Keratinocyte (primary cell): ENCODE measurements around the gene LDLR. TPM values are rescaled to one million over a fixed set of nuclear protein-coding genes. Genes with fewer than 3 reads are reported as not detected.
A peak's percentile ranks its signal among the peaks of the same experiment; 100 is the strongest.

Experiments
- DNase-seq: peaks from one replicate; pipeline ENCODE4 v3.0.0-alpha.2; 2011; ENCODE audit warnings: low read depth, missing footprints, low spot score
- FAIRE-seq: peaks from 2 replicates; lab custom pipeline; 2011; peaks lifted over from hg19 to GRCh38; lab: Jason Lieb, UNC
- H2AFZ ChIP-seq: 2 replicates; pipeline ENCODE4 v1.6.0; 2012; ENCODE audit warnings: low read length, control low read depth, inconsistent platforms; ENCODE audit not compliant: control insufficient read depth
- H3K27ac ChIP-seq: 2 replicates; pipeline ENCODE4 v1.5.1; 2011; ENCODE audit warnings: low read length; ENCODE audit not compliant: control insufficient read depth, insufficient read depth
- H3K27me3 ChIP-seq: 3 replicates; pipeline ENCODE4 v1.6.0; 2011; ENCODE audit warnings: low read length; ENCODE audit not compliant: control insufficient read depth, insufficient read depth; ENCODE audit errors: extremely low read depth
- H3K36me3 ChIP-seq, 2 experiments: 2 replicates in 1 of 2; 3 replicates in 1 of 2; pipeline ENCODE4 v1.5.1; 2011; ENCODE audit warnings: low read length in 2 of 2, mild to moderate bottlenecking in 1 of 2; ENCODE audit not compliant: control insufficient read depth in 2 of 2, insufficient read depth in 2 of 2; ENCODE audit errors: extremely low read depth in 1 of 2
- H3K4me1 ChIP-seq: 3 replicates; pipeline ENCODE4 v1.5.1; 2011; ENCODE audit warnings: low read length; ENCODE audit not compliant: control insufficient read depth, insufficient read depth; ENCODE audit errors: extremely low read depth
- H3K4me2 ChIP-seq: 3 replicates; pipeline ENCODE4 v1.6.0; 2011; ENCODE audit warnings: low read depth, low read length; ENCODE audit not compliant: control insufficient read depth, insufficient read depth; ENCODE audit errors: extremely low read depth
- H3K4me3 ChIP-seq, 3 experiments: fragments of 200-600 bp in 1 of 3; sonication (generic) in 1 of 3; 2 replicates in 2 of 3; 3 replicates in 1 of 3; pipeline ENCODE4 v1.5.1; 2011 to 2016; ENCODE audit warnings: low read length in 3 of 3, mild to moderate bottlenecking in 3 of 3, control low read depth in 2 of 3, inconsistent platforms in 1 of 3, low read depth in 1 of 3, mixed read lengths in 1 of 3, mixed run types in 1 of 3, moderate library complexity in 1 of 3; ENCODE audit not compliant: control insufficient read depth in 2 of 3, insufficient read depth in 2 of 3; ENCODE audit errors: extremely low read depth in 1 of 3
- H3K79me2 ChIP-seq: 2 replicates; pipeline ENCODE4 v1.6.0; 2012; ENCODE audit warnings: low read length; ENCODE audit not compliant: control insufficient read depth, insufficient read depth
- H3K9ac ChIP-seq: 3 replicates; pipeline ENCODE4 v1.6.0; 2011; ENCODE audit warnings: low read length; ENCODE audit not compliant: control insufficient read depth, insufficient read depth; ENCODE audit errors: extremely low read depth
- H3K9me1 ChIP-seq: 3 replicates; pipeline ENCODE4 v1.6.0; 2011; ENCODE audit warnings: low read length; ENCODE audit not compliant: control insufficient read depth, insufficient read depth; ENCODE audit errors: extremely low read depth
- H3K9me3 ChIP-seq: 2 replicates; pipeline ENCODE4 v1.5.1; 2012; ENCODE audit warnings: low read depth, low read length; ENCODE audit not compliant: control insufficient read depth
- H4K20me1 ChIP-seq: 3 replicates; pipeline ENCODE4 v1.6.0; 2011; ENCODE audit warnings: low read length; ENCODE audit not compliant: control insufficient read depth, insufficient read depth; ENCODE audit errors: extremely low read depth
- EZH2 ChIP-seq: IDR thresholded peaks from one replicate; pipeline ENCODE4 v1.6.1; 2012; ENCODE audit warnings: inconsistent platforms, mild to moderate bottlenecking, low read length, moderate library complexity
- dilution Hi-C: fragments of 300-500 bp; cut with MboI; formaldehyde crosslinking; loops from one replicate; pipeline ENCODE4 v1.7.0; 2020; ENCODE audit warnings: low sequenced_read_pairs; ENCODE audit not compliant: extremely low pct_ligation_motif_present
- polyA plus RNA-seq, 5 experiments: library from polyadenylated mRNA; depleted of rRNA in 3 of 5; stranded (reverse) in 3 of 5; stranded (forward) in 1 of 5; unstranded in 1 of 5; fragments of >200 nt; gene quantifications; 1 replicate in 1 of 5; 2 replicates in 3 of 5; 3 replicates in 1 of 5; pipeline versions ENCODE4 v1.2.1 to v1.2.3, GENCODE V29; 2011 to 2012; ENCODE audit warnings: missing spikeins in 2 of 5, low read depth in 1 of 5, low replicate concordance in 1 of 5
- TF ChIP-seq, protein P1 (sequence below), 3 experiments: IDR thresholded peaks in 1 of 3; conservative IDR thresholded peaks in 1 of 3; optimal IDR thresholded peaks in 1 of 3; 2 replicates in 2 of 3; 3 replicates in 1 of 3; pipeline versions ENCODE3 to v1.5.1; 2011; ENCODE audit warnings: low read length in 3 of 3, mild to moderate bottlenecking in 3 of 3, moderate library complexity in 2 of 3, control low read depth in 1 of 3, inconsistent platforms in 1 of 3; ENCODE audit not compliant: insufficient read depth in 2 of 3; ENCODE audit errors: extremely low read depth in 1 of 3

The LDLR gene
- polyA plus RNA-seq, 1 donor (not counting 4 experiments of a cell fraction or from before 2014, with no cell fraction given), result 241 TPM

DNA sequence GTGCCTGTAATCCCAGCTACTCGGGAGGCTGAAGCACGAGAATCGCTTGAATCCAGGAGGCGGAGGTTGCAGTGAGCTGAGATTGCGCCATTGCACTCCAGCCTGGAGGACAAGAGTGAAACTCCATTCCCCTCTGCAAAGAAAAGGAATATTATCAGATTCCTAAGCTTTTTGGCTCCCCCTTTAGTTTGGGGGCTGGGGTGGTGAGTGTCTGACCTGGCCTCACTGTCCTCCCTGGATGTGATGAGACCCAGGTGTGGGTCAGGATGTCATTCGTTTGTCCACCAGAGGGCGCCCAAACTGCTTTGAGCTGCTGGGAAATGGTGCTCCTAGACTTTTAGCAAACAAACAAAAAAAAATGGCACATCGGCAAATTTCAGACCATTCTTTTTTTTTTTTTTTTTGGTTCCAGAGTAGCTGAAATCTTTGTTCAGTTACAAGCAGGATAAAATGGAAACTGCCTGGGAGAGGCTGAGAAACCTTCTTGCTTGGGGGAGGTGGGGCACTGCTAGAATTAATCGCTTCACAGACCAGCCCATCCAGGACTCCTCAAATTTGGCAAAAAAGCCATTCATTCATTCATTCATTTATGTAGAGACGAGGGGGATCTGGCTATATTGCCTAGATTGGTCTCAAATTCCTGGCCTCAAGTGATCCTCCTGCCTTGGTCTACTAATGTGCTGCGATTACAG lies 36.9 kb downstream of the LDLR start:
- H3K9me1 ChIP-seq, result no peaks in the 10 kb centered on the region
- no peaks in the 10 kb centered on the region for H3K27me3 ChIP-seq
- no peaks in the 10 kb centered on the region for H3K4me1 ChIP-seq
- no peak overlapping the region for H3K4me2 ChIP-seq
- H2AFZ ChIP-seq, result no peak overlapping the region
- no peak overlapping the region for H3K9ac ChIP-seq
- H3K4me3 ChIP-seq, result no peak overlapping the region
- H3K9me3 ChIP-seq, result no peaks in the 10 kb centered on the region
- no peak overlapping the region for H3K27ac ChIP-seq
- peaks cover 44 to 61% of the 10 kb centered on the region in 2 experiments for H3K36me3 ChIP-seq
- DNase-seq (no peak), FAIRE-seq (no peak)
- dilution Hi-C loops, result no loop called here
- H4K20me1 ChIP-seq, result peaks cover 58% of the 10 kb centered on the region
- H3K79me2 ChIP-seq, result peaks cover 12% of the 10 kb centered on the region
- no peak for TF ChIP-seq EZH2
- TF ChIP-seq, protein P1, sequence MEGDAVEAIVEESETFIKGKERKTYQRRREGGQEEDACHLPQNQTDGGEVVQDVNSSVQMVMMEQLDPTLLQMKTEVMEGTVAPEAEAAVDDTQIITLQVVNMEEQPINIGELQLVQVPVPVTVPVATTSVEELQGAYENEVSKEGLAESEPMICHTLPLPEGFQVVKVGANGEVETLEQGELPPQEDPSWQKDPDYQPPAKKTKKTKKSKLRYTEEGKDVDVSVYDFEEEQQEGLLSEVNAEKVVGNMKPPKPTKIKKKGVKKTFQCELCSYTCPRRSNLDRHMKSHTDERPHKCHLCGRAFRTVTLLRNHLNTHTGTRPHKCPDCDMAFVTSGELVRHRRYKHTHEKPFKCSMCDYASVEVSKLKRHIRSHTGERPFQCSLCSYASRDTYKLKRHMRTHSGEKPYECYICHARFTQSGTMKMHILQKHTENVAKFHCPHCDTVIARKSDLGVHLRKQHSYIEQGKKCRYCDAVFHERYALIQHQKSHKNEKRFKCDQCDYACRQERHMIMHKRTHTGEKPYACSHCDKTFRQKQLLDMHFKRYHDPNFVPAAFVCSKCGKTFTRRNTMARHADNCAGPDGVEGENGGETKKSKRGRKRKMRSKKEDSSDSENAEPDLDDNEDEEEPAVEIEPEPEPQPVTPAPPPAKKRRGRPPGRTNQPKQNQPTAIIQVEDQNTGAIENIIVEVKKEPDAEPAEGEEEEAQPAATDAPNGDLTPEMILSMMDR (optimal IDR thresholded peaks at IDR 0.05 in 1 of 3, IDR thresholded peaks at IDR 0.05 in 1 of 3, conservative IDR thresholded peaks at IDR 0.05 in 1 of 3; ENCODE audit: extremely low read depth in 1 of 3, insufficient read depth in 2 of 3, low read length in 3 of 3), result peak; percentile 57 to 75 (median 74)

- FAIRE-seq, result no peak
- no peaks in the 10 kb centered on the region for H3K9me3 ChIP-seq
- peaks cover 55 to 74% of the 10 kb centered on the region in 2 experiments for H3K36me3 ChIP-seq
- no peak overlapping the region for H3K4me3 ChIP-seq
- no peaks in the 10 kb centered on the region for H3K9me1 ChIP-seq
- H4K20me1 ChIP-seq, result peaks cover 71% of the 10 kb centered on the region
- no peaks in the 10 kb centered on the region for H3K4me1 ChIP-seq
- no peak for DNase-seq
- no peaks in the 10 kb centered on the region for H3K27me3 ChIP-seq
- H2AFZ ChIP-seq, result no peak overlapping the region
- H3K27ac ChIP-seq, result no peak overlapping the region
- H3K4me2 ChIP-seq, result no peak overlapping the region
- dilution Hi-C loops, result no loop called here
- peaks cover 11% of the 10 kb centered on the region for H3K79me2 ChIP-seq
- no peak overlapping the region for H3K9ac ChIP-seq
- no peak for TF ChIP-seq EZH2
- TF ChIP-seq, protein P1 (optimal IDR thresholded peaks at IDR 0.05 in 1 of 3, IDR thresholded peaks at IDR 0.05 in 1 of 3, conservative IDR thresholded peaks at IDR 0.05 in 1 of 3; ENCODE audit: extremely low read depth in 1 of 3, insufficient read depth in 2 of 3, low read length in 3 of 3), result no peak
These were observed 38.6 kb downstream of the LDLR start for GRCh38 chr19:11127905-11128304.
